NCI-H2227 treated with DMSO at 0.1 percent for 48 hours (cell line): ENCODE measurements around the gene TMEM43.

ENCODE experiments used
- DNase-seq: peaks from one replicate; lab custom pipeline; 2025; lab: John Stamatoyannopoulos, UW

Gene TMEM43

GRCh38 chr3:14178247-14179113 is 53.6 kb downstream of the TMEM43 start, which contains the start of the genes LSM3 and XPC:
TSS of gene LSM3 (plus strand) at chr3:14178817. CDS start at chr3:14178861, 44 bp downstream.
TSS of gene XPC (minus strand) at chr3:14178601. CDS start at chr3:14178568, 33 bp downstream.
- peak; percentile 94 for DNase-seq

GRCh38 chr3:14179114-14179465 is 54.2 kb downstream of the TMEM43 start:
- no peak for DNase-seq

GRCh38 chr3:14179795-14180194 is 54.9 kb downstream of the TMEM43 start:
- DNase-seq, result no peak

GRCh38 chr3:14181253-14181652 is 56.4 kb downstream of the TMEM43 start:
- DNase-seq, result no peak

- DNase-seq, result no peak
These were observed 58.2 kb downstream of the TMEM43 start for GRCh38 chr3:14183015-14183577.

GRCh38 chr3:14186854-14187458 is 62.1 kb downstream of the TMEM43 start:
- no peak for DNase-seq

GRCh38 chr3:14188041-14188754 is 63.3 kb downstream of the TMEM43 start:
- no peak for DNase-seq
